Measurements from ENCODE around the gene ZNF778. TPM values are rescaled to one million over a fixed set of nuclear protein-coding genes. Genes with fewer than 3 reads are reported as not detected.

Gene ZNF778
- total and polyA plus RNA-seq, 2 of the 13 experiments (the other 11 are each of a cell fraction or from before 2014, with no cell fraction given), result 3.8 to 7.2 TPM

- TF ChIP-seq ZNF891 (CRISPR knock-in tag; IDR thresholded peaks at IDR 0.05) (no peak), ELF3 (CRISPR knock-in tag; IDR thresholded peaks at IDR 0.05) (0 out of 2 replicates have a peak, but pooled peaks have one; percentile 27), IRX3 (CRISPR knock-in tag; IDR thresholded peaks at IDR 0.05; ENCODE audit: borderline replicate concordance, low read depth) (no peak), MBD4 (IDR thresholded peaks at IDR 0.05; ENCODE audit: borderline replicate concordance, low read length) (no peak), TOE1 (CRISPR knock-in tag; IDR thresholded peaks at IDR 0.05) (no peak), FOXM1 (CRISPR knock-in tag; IDR thresholded peaks at IDR 0.05) (no peak), ZNF75D (CRISPR knock-in tag; IDR thresholded peaks at IDR 0.05; ENCODE audit: borderline replicate concordance) (no peak), NCOA1 (CRISPR knock-in tag; IDR thresholded peaks at IDR 0.05) (no peak), ZNF136 (CRISPR knock-in tag; IDR thresholded peaks at IDR 0.05; ENCODE audit: low read depth) (no peak; the same call in 1 of the 2 replicates), ZNF318 (CRISPR knock-in tag; IDR thresholded peaks at IDR 0.05) (0 out of 2 replicates have a peak, but pooled peaks have one; percentile 75), SIX4 (CRISPR knock-in tag; IDR thresholded peaks at IDR 0.05) (no peak), ZNF451 (CRISPR knock-in tag; IDR thresholded peaks at IDR 0.05) (no peak), UBTF (CRISPR knock-in tag; IDR thresholded peaks at IDR 0.05) (no peak), FUBP1 (CRISPR knock-in tag; IDR thresholded peaks at IDR 0.05; ENCODE audit: borderline replicate concordance) (no peak), KLF6 (CRISPR knock-in tag; IDR thresholded peaks at IDR 0.05) (0 out of 2 replicates have a peak, but pooled peaks have one; percentile 21), CEBPG (CRISPR knock-in tag; IDR thresholded peaks at IDR 0.05) (peak; percentile 81), SP4 (CRISPR knock-in tag; IDR thresholded peaks at IDR 0.05) (no peak)
- TF ChIP-seq, protein P1, sequence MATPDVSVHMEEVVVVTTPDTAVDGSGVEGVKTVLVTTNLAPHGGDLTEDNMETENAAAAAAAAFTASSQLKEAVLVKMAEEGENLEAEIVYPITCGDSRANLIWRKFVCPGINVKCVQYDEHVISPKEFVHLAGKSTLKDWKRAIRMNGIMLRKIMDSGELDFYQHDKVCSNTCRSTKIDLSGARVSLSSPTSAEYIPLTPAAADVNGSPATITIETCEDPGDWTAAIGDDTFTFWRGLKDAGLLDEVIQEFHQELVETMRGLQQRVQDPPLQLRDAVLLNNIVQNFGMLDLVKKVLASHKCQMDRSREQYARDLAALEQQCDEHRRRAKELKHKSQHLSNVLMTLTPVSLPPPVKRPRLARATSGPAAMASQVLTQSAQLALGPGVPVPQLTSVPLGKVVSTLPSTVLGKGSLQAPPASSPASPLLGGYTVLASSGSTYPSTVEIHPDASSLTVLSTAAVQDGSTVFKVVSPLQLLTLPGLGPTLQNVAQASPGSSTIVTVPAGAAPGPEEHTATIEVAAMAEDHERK (CRISPR knock-in tag; IDR thresholded peaks at IDR 0.05; ENCODE audit: low read depth), result no peak
These were observed 14.6 kb downstream of the ZNF778 start (continued) for GRCh38 chr16:89232107-89232506.

Data from HepG2 (cell line).